Choroid plexus epithelial cell (primary cell): ENCODE data around the gene MIGA2.

Source experiments
- DNase-seq: peaks from one replicate; pipeline ENCODE4 v3.0.0-alpha.2; 2010; ENCODE audit warnings: low read depth
- H3K4me3 ChIP-seq: 2 replicates; pipeline ENCODE4 v1.5.1; 2011; ENCODE audit warnings: low read depth, mild to moderate bottlenecking, control low read depth, low read length, moderate library complexity
- TF ChIP-seq, protein P1 (sequence below): conservative IDR thresholded peaks from 2 replicates; pipeline ENCODE4 v1.5.1; 2011; ENCODE audit warnings: low read depth, mild to moderate bottlenecking, control low read depth, inconsistent platforms, low read length, moderate library complexity

Gene MIGA2

DNA sequence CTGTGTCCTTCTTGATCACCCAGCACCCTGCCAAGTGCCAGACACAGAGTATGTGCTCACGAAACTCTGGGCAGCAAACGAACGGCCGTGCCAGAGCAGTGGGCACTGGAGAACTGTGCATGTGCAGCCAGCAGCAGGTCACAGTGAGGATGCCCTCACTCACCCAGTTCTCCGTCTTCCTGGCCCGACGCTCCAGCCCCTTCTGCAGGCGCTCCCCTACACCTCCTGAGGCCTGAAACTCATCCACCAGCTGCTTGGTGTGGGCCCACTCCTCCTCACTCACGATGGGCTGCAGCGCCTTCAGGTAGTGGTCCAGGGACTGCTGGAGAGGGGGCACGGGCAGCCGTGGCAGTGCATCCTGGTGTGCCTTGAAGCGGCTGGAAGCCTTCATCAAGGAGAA, 71.2 kb downstream of the MIGA2 start:
- no peak for DNase-seq
- TF ChIP-seq, protein P1, sequence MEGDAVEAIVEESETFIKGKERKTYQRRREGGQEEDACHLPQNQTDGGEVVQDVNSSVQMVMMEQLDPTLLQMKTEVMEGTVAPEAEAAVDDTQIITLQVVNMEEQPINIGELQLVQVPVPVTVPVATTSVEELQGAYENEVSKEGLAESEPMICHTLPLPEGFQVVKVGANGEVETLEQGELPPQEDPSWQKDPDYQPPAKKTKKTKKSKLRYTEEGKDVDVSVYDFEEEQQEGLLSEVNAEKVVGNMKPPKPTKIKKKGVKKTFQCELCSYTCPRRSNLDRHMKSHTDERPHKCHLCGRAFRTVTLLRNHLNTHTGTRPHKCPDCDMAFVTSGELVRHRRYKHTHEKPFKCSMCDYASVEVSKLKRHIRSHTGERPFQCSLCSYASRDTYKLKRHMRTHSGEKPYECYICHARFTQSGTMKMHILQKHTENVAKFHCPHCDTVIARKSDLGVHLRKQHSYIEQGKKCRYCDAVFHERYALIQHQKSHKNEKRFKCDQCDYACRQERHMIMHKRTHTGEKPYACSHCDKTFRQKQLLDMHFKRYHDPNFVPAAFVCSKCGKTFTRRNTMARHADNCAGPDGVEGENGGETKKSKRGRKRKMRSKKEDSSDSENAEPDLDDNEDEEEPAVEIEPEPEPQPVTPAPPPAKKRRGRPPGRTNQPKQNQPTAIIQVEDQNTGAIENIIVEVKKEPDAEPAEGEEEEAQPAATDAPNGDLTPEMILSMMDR = no peak
- no peak overlapping the region for H3K4me3 ChIP-seq

DNA sequence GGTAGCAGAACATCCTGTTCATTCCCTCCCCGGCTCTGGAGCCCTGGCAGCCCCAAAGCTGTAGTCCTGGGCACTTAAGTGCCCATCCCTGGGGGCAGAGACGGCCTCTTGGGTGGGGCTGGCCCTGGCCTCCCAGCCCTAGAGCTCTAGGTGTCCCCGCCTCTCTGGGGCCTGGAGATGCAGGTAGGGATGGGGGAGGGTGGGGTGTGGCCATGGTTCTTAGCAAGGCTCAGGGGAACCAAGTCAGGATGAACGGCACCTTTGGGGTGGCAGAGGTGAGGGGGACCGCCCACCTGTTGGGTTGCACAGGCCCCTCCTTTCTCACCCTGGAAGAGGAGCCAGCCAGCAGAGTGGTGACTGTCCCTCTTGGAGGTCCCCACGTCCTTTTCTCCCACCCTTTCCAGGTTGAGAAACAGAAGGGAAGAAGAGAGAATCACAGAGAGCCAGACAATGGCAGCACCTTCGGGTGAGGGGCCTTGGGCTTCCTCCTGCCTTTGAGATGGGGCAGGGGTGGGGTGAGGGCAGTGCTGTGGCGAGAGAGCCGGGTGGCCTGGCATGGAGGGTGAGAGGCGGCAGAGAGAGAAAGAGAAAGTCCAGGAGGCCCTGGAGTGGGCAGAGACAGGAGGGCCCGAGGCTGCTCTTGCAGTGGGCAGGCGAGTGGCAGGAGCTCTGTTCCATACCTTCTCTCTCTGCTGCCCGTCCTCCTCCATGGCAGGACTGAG, 71.8 kb downstream of the MIGA2 start:
- TF ChIP-seq, protein P1 = no peak
- no peak for DNase-seq
- no peak overlapping the region for H3K4me3 ChIP-seq

DNA sequence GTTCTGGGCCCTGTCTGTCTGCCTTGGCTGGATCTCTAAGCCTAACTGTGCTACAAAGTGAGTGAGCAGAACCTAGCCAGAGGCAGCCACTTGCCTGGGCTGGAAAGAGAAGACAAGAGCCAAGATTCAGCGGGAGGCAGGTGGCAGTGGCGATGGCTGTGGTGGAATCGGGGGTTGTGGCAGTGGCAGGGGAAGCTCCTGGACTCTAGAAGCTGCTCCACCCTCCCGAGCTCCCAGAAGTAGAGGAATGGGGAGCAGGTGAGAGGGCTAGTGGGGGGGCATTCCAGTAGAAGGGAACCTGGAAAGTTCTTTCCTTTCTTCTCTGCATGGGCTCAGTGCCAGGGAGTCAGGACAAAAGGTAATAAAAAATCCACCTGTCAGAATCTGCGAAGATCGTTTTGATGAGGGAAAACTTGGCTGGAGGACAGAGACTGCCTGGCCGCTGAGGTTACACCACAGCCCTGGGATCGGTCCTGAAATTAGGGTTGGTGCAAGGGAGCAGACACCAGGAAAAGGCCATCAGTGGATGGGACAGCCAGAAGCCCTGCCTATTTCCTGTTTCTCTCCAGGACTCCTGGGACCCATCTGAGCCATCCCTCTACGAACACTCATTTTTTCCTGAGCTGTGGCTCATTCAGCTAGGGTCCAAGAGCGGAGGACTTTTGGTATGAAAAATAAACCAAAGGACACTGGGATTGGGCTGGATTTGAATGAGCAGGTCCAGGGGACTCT, 72.5 kb downstream of the MIGA2 start:
- H3K4me3 ChIP-seq = no peak overlapping the region
- TF ChIP-seq, protein P1 = no peak
- DNase-seq = no peak

DNA sequence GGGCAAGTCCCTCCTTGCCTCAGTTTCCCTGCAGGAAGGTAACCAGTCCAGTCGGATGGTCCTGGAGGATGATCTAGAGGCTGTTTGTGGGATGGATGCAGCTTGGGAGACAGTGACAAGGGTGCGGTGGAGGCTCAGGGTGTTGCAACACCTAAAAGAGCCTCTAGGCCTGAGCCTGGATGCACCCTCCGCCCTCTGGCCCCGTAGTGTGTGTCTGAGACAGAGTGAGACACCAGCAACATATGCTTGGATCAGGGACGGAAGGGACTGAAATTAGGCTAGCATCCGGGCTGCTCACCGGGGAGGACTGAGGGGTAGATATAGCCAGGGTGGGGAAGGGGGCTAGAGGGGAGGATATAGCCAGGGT, 73.1 kb downstream of the MIGA2 start:
- TF ChIP-seq, protein P1 = no peak
- no peak for DNase-seq
- H3K4me3 ChIP-seq = peak overlapping the region; percentile 92

DNA sequence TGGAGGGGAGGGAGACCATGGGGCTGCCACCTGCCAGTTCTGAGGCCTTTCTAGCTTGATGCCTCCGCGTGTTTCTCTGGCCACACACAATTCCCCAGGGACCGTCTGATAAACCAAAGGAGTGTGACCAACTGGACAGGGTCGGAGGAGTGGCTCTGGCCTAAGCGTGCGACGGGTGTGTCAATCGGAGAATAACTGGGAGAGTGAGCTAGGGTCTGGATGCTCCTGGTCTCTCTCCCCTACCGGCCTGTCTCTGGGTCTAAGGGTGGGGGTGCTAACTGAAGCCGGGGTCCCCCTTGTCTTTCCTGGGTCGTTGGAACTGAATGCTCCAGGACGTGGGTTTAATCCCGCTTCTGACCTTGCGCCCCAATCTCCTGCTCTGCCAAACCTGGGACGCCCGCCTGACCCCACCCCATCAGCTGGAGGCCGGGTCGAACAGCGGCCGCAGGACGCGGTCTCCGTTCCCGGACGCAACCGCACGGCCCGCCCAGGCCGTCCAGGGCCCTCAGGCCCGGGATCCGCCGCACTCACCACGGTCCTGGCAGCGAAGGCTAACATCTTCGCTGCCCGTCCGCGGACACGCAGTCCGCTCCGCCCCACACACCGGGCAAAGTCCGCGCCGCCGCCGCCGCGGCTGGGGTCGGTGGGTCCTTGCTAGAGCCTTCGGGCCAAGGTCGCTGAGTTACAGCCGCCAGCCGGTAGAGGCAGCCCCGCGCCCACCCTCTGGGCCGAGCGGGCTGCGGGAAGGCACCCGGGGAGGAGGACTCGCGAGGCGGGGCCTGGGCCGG, 73.7 kb downstream of the MIGA2 start:
- DNase-seq = no peak
- TF ChIP-seq, protein P1 = no peak
- H3K4me3 ChIP-seq = peak overlapping the region; percentile 92

DNA sequence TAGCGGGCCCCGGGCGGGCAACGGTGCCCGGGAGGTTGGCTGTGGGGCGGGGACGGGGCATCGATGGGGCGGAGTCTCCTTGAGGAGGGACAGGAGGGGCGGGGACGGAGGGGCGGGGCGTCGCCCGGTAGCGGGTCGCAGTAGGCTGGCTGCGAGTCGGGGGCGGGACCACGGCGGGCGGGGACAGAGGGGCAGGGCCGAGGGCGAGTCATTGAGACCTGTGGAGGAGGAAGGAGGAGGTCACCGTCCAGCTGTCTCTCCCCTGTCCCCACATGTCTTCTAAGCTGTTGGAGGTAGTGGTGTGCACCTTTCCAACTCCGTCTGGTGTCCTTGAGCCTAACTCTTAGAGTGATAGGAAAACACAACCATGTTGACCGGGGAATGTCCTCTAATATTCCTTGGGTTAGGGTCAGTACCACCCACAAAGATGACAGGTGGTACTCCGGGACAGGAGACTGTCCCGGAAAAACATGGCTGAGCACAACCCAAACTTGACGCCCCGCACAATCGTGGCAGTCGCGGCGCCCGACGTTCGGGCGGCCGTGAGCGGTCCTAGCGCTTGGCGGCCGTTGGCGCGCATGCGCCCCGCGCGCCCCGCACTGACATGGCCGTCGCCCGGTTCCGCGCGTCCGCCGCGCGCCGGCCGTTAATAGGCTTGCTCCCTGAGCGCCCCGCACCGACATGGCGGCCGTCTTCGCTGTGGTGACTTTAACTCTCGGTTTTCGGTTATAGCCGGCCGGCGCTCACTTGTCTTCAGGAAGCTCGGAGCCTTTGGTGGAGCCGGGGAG, 74.5 kb downstream of the MIGA2 start, which contains the start of the genes CRAT and PTPA:
Gene CRAT (minus strand): TSS at position 54 of the 788 bp plus-strand sequence. CDS start 284 bp downstream, outside the sequence.
Gene PTPA (plus strand): TSS at position 676 of the 788 bp plus-strand sequence. CDS start 186 bp downstream, outside the sequence.
- peak within 1 kb of the TSS; percentile 92 for H3K4me3 ChIP-seq
- peak; percentile 96 for DNase-seq
- TF ChIP-seq, protein P1 = no peak
